Endometrial microvascular endothelial cells (primary cell): ENCODE data around the gene FDX2. TPM values are rescaled to one million over a fixed set of nuclear protein-coding genes. Genes with fewer than 3 reads are reported as not detected.

ENCODE experiments used
- in situ Hi-C: cut with HindIII; loops from 2 replicates; pipeline ENCODE4 v1.10.0; 2017; ENCODE audit warnings: low sequenced_read_pairs, low pct_unique_long_range_greater_than_20kb; ENCODE audit errors: inconsistent ontology term
- total RNA-seq: library from RNA; depleted of rRNA; stranded (reverse); fragments of >200 nt; gene quantifications from one replicate; pipeline ENCODE4 v1.2.3, GENCODE V29; 2015; ENCODE audit errors: inconsistent ontology term

FDX2 gene
- total RNA-seq, 1 donor from 2014 or later = 52.8 TPM

DNA sequence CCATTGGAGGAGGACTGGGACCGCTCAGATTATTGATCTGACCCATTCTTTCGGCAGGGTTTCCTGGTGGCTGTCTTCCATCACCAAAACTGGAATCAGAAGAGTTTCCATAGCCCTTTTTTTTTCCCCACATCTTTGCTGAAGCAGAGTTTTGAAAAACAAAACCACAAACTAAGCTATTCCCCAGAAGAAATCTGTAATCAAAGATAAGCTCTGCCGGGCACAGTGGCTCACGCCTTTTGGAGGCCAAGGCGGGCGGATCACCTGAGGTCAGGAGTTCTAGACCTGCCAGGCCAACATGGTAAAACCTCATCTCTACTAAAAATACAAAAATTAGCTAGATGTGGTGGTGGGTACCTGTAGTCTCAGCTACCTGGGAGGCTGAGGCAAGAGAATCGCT is 49.1 kb downstream of the FDX2 start:
- in situ Hi-C loops = no loop called here

DNA sequence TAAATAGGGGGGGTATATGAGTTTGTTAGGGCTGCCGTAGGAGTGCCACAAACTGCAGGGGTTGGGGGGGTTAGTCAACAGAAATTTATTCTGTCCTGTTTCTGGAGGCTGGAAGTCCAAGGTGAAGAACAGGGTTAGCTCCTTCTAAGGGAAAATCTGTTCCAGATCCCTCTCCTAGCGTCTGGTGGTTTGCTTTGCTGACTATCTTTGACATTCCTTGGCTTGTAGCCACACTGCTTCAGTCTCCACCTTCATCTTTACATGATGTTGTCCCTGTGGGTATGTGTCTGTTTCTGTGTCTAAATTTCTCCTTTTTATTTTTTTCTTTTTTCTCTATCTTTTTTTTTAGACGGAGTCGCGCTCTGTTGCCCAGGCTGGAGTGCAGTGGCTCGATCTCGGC is 53.0 kb downstream of the FDX2 start:
- in situ Hi-C loops = no loop called here

DNA sequence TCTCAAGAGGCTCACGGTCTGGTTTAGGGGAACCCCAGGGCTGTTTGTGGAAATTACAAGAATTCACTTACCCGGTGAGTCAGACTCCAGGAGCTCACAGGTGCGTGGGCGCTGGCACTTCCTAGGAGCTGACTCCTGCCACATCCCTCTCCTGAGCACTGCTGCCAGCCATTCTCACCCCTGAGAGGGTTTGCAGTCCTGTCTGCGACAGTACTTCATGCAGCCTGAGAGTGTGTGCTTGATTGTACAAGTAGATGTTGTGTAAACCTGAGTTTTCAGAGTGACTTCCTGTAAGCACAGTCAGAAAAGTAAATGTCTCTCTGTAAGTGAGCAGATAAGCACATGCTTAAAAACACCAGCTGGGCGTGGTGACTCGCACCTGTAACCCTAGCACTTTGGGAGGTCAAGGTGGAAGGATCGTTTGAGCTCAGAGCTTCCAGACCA is 55.7 kb downstream of the FDX2 start:
- in situ Hi-C loops = no loop called here

Other genes with a start within 250 kb of the FDX2 start
- 22.1 TPM for gene SHFL, start 229.7 kb downstream of the FDX2 start, total RNA-seq
- gene ANGPTL6, start 213.3 kb downstream of the FDX2 start, total RNA-seq = 0.09 TPM
- gene PPAN, start 209.7 kb downstream of the FDX2 start, total RNA-seq = 55.2 TPM
- gene P2RY11, start 204.3 kb downstream of the FDX2 start, total RNA-seq = not detected
- 277 TPM for gene EIF3G, start 196.1 kb downstream of the FDX2 start, total RNA-seq
- 134 TPM for gene DNMT1, start 121.1 kb downstream of the FDX2 start, total RNA-seq
- 1.7 TPM for gene S1PR2, start 84.7 kb downstream of the FDX2 start, total RNA-seq
- gene MRPL4, start 63.8 kb downstream of the FDX2 start, total RNA-seq = 117 TPM
- 87.4 TPM for gene ICAM1, start 44.9 kb downstream of the FDX2 start, total RNA-seq
- 2.1 TPM for gene ICAM4, start 29.1 kb downstream of the FDX2 start, total RNA-seq
- not detected for gene ICAM5, start 26.1 kb downstream of the FDX2 start, total RNA-seq
- gene ZGLP1, start 6.2 kb downstream of the FDX2 start, total RNA-seq = under 0.01 TPM
- 28.1 TPM for gene RAVER1, start 17.5 kb upstream of the FDX2 start, total RNA-seq
- gene ICAM3, start 23.6 kb upstream of the FDX2 start, total RNA-seq = 11.8 TPM
- 169 TPM for gene TYK2, start 64.6 kb upstream of the FDX2 start, total RNA-seq
- 344 TPM for gene CDC37, start 87.5 kb upstream of the FDX2 start, total RNA-seq
- 6.6 TPM for gene PDE4A, start 104.5 kb upstream of the FDX2 start, total RNA-seq
- gene KEAP1, start 187.3 kb upstream of the FDX2 start, total RNA-seq = 90.3 TPM
- gene S1PR5, start 201.4 kb upstream of the FDX2 start, total RNA-seq = 2.0 TPM
- 31.9 TPM for gene ATG4D, start 227.9 kb upstream of the FDX2 start, total RNA-seq
- gene KRI1, start 250.0 kb upstream of the FDX2 start, total RNA-seq = 10.2 TPM